Astrocyte (in vitro differentiated cells and primary cell): ENCODE results near the gene SCYGR2.

Experiments used
- EZH2 ChIP-seq: IDR thresholded peaks from 2 replicates; pipeline ENCODE4 v1.6.1; 2012; ENCODE audit warnings: mild to moderate bottlenecking, low read length, inconsistent platforms; ENCODE audit not compliant: insufficient read depth
- TF ChIP-seq, protein P1 (sequence below): IDR thresholded peaks from 2 replicates; pipeline ENCODE4 v1.5.1; 2011; ENCODE audit warnings: low read depth, mild to moderate bottlenecking, inconsistent platforms, low read length, moderate library complexity; ENCODE audit not compliant: insufficient read depth

DNA sequence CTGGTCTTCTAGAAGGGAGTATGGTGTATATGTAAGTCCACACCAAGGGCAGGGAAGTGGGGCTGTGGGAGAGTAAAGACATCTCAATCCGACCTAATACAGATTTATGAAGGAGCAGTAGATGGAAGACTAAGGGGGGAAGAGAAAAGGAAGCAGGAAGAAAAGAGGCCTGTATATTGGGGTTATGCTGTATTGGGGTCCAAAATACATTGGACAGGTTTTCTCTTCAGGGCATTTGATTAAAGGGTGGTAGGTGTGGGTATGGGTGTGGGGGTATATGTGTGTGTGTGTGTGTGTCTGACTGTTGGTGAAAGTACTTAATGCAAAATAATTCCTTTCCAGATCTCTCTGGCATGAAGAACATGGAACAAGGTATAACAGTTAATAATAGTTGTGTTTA, 33.6 kb upstream of the SCYGR2 start:
- TF ChIP-seq, protein P1, sequence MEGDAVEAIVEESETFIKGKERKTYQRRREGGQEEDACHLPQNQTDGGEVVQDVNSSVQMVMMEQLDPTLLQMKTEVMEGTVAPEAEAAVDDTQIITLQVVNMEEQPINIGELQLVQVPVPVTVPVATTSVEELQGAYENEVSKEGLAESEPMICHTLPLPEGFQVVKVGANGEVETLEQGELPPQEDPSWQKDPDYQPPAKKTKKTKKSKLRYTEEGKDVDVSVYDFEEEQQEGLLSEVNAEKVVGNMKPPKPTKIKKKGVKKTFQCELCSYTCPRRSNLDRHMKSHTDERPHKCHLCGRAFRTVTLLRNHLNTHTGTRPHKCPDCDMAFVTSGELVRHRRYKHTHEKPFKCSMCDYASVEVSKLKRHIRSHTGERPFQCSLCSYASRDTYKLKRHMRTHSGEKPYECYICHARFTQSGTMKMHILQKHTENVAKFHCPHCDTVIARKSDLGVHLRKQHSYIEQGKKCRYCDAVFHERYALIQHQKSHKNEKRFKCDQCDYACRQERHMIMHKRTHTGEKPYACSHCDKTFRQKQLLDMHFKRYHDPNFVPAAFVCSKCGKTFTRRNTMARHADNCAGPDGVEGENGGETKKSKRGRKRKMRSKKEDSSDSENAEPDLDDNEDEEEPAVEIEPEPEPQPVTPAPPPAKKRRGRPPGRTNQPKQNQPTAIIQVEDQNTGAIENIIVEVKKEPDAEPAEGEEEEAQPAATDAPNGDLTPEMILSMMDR: no peak
- no peak for TF ChIP-seq EZH2
